Measurements from ENCODE around the gene FZD4. TPM values are rescaled to one million over a fixed set of nuclear protein-coding genes. Genes with fewer than 3 reads are reported as not detected.
A peak's percentile ranks its signal among the peaks of the same experiment; 100 is the strongest.
"Not testable (repeated sequence)": the region's sequence is repeated elsewhere in the genome, so short reads cannot be mapped to it uniquely, and the experiment has no call there.

Gene FZD4
- not detected for polyA plus RNA-seq (2012; ENCODE audit: low read depth, missing spikeins)

DNA sequence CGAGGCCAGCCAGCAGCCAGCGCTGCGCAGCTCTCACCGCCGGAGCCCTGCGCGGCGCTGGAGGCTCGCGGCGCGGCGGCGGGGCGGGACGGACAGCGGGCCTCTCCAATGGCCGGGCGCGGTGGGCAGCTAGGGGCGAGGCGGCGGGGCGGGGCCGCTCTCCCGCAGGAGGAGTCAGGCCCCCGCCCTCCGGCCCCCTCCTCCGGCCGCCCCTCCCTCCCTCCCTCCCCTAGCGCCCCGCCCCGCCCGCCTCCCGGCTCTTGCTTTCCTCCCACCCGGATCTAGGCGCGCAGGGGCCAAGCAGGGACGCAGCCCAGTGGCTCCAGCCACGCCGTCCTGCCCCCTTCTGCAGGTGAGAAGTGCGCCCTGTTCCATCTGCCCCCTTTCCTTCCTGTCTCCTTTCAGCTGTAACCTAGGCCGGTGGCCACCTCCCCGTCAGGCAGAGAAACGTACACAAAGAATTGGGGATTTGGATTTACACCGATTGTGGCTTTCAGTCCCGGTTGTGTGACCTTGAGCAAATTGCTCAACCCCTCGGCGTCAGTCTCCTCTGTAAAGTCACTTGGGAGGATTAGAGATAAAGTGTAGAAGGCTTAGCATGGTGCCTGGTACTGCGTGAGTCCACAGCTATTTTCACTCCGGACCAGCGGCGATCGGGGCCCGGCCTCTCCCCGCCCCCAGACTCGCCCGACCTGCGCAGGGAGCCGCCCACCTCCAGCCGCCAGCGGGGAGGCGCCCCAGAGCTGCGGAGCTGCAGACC lies at the start of gene FZD4:
Gene FZD4, minus strand, starts transcription at position 35 of the 760 bp plus-strand sequence. CDS start 310 bp downstream, outside the sequence.
- TF ChIP-seq SPI1 (IDR thresholded peaks at IDR 0.05; ENCODE audit: low read depth, low read length) (no peak), POLR2AphosphoS5 (IDR thresholded peaks at IDR 0.05; ENCODE audit: low read depth, low read length) (no peak), POU2F2 (IDR thresholded peaks at IDR 0.05; ENCODE audit: low read depth, low read length) (no peak), POLR2A (IDR thresholded peaks at IDR 0.05; ENCODE audit: low read depth, low read length) (no peak), PAX5 (IDR thresholded peaks at IDR 0.05; ENCODE audit: insufficient read depth, low read length, severe bottlenecking) (no peak), TAF1 (IDR thresholded peaks at IDR 0.05; ENCODE audit: low read depth, low read length) (no peak)
- DNase-seq (ENCODE audit: insufficient read length, low spot score): peak; percentile 77
- peak; percentile 55 for FAIRE-seq

GRCh38 chr11:87004281-87004680 lies 49.1 kb upstream of the FZD4 start:
- not testable (repeated sequence) for FAIRE-seq; DNase-seq (ENCODE audit: insufficient read length, low spot score)

GRCh38 chr11:87002918-87003317 lies 47.7 kb upstream of the FZD4 start:
- TF ChIP-seq SPI1 (IDR thresholded peaks at IDR 0.05; ENCODE audit: low read depth, low read length): no peak
- TF ChIP-seq TAF1 (IDR thresholded peaks at IDR 0.05; ENCODE audit: low read depth, low read length): no peak
- TF ChIP-seq POLR2AphosphoS5 (IDR thresholded peaks at IDR 0.05; ENCODE audit: low read depth, low read length): no peak
- TF ChIP-seq POLR2A (IDR thresholded peaks at IDR 0.05; ENCODE audit: low read depth, low read length): no peak
- TF ChIP-seq POU2F2 (IDR thresholded peaks at IDR 0.05; ENCODE audit: low read depth, low read length): no peak
- no peak for TF ChIP-seq PAX5 (IDR thresholded peaks at IDR 0.05; ENCODE audit: insufficient read depth, low read length, severe bottlenecking)
- FAIRE-seq: no peak
- no peak for DNase-seq (ENCODE audit: insufficient read length, low spot score)

DNA sequence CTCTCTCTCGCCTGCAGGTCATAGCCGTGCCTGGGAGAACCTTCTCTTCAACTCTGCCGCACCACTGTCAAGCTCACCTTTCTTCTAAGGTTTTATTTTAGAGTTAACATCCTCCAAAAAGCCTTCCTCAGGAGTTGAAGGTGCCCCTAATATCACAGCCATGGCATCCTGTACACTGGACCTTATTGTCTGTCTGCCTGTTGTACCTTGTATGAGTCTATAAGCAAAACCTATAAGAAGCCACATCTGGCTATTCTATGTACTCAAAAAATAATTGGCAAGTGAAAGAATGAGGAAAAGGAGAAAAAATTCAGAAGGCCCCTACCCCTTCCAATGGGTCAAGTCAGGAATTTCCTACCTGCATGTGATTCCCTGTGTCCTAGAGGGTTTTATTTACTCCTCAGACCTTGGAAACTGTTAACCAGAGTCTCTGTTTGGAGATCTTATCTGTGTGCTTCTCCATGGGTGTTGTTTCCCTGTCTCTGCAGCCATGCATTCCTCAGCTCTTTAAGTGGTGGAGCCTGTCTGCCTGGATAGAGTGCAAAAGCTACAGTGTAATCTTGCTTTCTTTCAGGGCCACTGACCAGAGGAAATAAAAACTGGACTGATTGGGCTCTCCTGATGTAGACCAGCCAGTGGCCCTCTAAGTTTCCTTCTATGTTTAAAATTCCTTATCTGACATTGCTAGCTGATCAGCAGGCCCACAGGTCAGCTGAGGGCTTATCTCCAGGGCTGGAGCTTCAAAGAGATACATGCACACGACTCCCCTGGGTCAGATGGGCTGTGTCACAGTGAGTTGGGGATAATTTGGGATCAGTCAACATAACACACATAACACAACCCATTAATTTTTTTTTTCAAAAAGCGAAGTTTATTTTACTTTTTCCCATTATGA lies 44.9 kb upstream of the FZD4 start:
- no peak for DNase-seq (ENCODE audit: insufficient read length, low spot score)
- TF ChIP-seq TAF1 (IDR thresholded peaks at IDR 0.05; ENCODE audit: low read depth, low read length) (no peak), POLR2AphosphoS5 (IDR thresholded peaks at IDR 0.05; ENCODE audit: low read depth, low read length) (no peak), POLR2A (IDR thresholded peaks at IDR 0.05; ENCODE audit: low read depth, low read length) (no peak), PAX5 (IDR thresholded peaks at IDR 0.05; ENCODE audit: insufficient read depth, low read length, severe bottlenecking) (no peak), POU2F2 (IDR thresholded peaks at IDR 0.05; ENCODE audit: low read depth, low read length) (no peak)
- no peak for FAIRE-seq

GRCh38 chr11:86999388-86999787 lies 44.2 kb upstream of the FZD4 start:
- FAIRE-seq (no peak), DNase-seq (ENCODE audit: insufficient read length, low spot score) (no peak)
- TF ChIP-seq PAX5 (IDR thresholded peaks at IDR 0.05; ENCODE audit: insufficient read depth, low read length, severe bottlenecking): no peak

DNA sequence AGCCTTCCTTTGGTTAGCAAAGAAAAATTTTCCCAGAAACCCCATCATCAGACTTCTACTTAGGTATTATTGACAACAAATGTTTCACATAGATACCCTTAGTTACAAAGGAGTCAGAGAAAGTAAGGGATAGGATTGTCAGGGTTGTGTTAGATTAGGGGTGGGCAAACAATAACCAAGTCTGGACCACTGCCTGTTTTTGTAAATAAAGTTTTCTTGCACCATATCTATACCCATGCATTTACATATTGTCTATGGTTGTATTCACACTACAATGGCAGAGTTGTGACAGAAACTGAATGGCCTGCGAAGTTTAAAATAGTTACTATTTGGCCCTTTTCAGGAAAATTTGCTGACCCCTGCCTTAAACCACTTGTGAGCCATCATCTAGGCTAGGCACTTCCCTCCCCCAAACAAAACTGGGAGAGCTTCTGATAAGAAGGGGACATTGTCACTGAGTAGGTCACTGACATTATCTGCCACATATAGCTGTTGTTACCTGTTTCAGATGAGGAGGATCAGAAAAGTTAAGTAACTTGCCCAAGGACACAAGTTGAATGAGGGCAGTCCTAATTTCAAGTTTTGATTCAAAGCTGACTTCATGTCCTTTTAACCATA lies 41.9 kb upstream of the FZD4 start:
- no peak for FAIRE-seq
- no peak for TF ChIP-seq TAF1 (IDR thresholded peaks at IDR 0.05; ENCODE audit: low read depth, low read length)
- no peak for TF ChIP-seq POLR2A (IDR thresholded peaks at IDR 0.05; ENCODE audit: low read depth, low read length)
- no peak for DNase-seq (ENCODE audit: insufficient read length, low spot score)

- TF ChIP-seq POLR2A (IDR thresholded peaks at IDR 0.05; ENCODE audit: low read depth, low read length) (no peak), PAX5 (IDR thresholded peaks at IDR 0.05; ENCODE audit: insufficient read depth, low read length, severe bottlenecking) (no peak), TAF1 (IDR thresholded peaks at IDR 0.05; ENCODE audit: low read depth, low read length) (no peak), SPI1 (IDR thresholded peaks at IDR 0.05; ENCODE audit: low read depth, low read length) (no peak), POU2F2 (IDR thresholded peaks at IDR 0.05; ENCODE audit: low read depth, low read length) (no peak), POLR2AphosphoS5 (IDR thresholded peaks at IDR 0.05; ENCODE audit: low read depth, low read length) (no peak)
- no peak for FAIRE-seq
- no peak for DNase-seq (ENCODE audit: insufficient read length, low spot score)
Observed at GRCh38 chr11:86993031-86993430, 37.8 kb upstream of the FZD4 start.

GRCh38 chr11:86992340-86992739 lies 37.1 kb upstream of the FZD4 start:
- DNase-seq (ENCODE audit: insufficient read length, low spot score); FAIRE-seq: not testable (repeated sequence)

DNA sequence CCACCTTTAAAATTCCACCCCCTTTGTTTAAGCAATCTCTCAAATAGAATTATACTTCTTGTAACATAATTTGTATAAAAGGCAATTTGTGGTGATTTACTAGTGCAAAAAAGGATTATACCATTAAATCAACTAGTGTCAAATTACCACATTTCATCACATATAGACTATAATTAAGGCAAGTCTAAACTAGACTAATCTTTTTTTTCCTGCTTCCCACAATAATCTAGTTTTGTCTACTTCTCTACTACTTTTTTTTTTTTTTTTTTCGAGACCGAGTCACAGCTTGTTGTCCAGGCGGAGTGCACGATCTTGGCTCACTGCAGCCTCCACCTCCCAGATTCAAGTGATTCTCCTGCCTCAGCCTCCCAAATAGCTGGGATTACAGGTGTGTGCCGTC lies 36.1 kb upstream of the FZD4 start:
- DNase-seq (ENCODE audit: insufficient read length, low spot score) (no peak), FAIRE-seq (no peak)
- TF ChIP-seq POU2F2 (IDR thresholded peaks at IDR 0.05; ENCODE audit: low read depth, low read length) (no peak), POLR2AphosphoS5 (IDR thresholded peaks at IDR 0.05; ENCODE audit: low read depth, low read length) (no peak), POLR2A (IDR thresholded peaks at IDR 0.05; ENCODE audit: low read depth, low read length) (no peak), SPI1 (IDR thresholded peaks at IDR 0.05; ENCODE audit: low read depth, low read length) (no peak)

GRCh38 chr11:86990515-86990914 lies 35.3 kb upstream of the FZD4 start:
- no peak for FAIRE-seq
- TF ChIP-seq TAF1 (IDR thresholded peaks at IDR 0.05; ENCODE audit: low read depth, low read length) (no peak), POU2F2 (IDR thresholded peaks at IDR 0.05; ENCODE audit: low read depth, low read length) (no peak), POLR2A (IDR thresholded peaks at IDR 0.05; ENCODE audit: low read depth, low read length) (no peak), PAX5 (IDR thresholded peaks at IDR 0.05; ENCODE audit: insufficient read depth, low read length, severe bottlenecking) (no peak), SPI1 (IDR thresholded peaks at IDR 0.05; ENCODE audit: low read depth, low read length) (no peak), POLR2AphosphoS5 (IDR thresholded peaks at IDR 0.05; ENCODE audit: low read depth, low read length) (no peak)
- no peak for DNase-seq (ENCODE audit: insufficient read length, low spot score)

All from GM12891 (cell line).